Measurements from ENCODE around the gene PAX7. TPM values are rescaled to one million over a fixed set of nuclear protein-coding genes. Genes with fewer than 3 reads are reported as not detected.

Gene PAX7
- total RNA-seq, 4 donors from 2014 or later, result not detected

- Histone ChIP-seq H3K4me1 (no peaks in the 10 kb centered on the region), H3K9me3 (no peaks in the 10 kb centered on the region), H3K27me3 (peaks cover 0 to 78% (median 0%) of the 10 kb centered on the region in 4 donors), H3K27ac (no peak overlapping the region), H3K36me3 (no peaks in the 10 kb centered on the region), H3K4me3 (no peak overlapping the region)
- DNase-seq, result no peak
- intact Hi-C loops (cut with DNase I), result no loop called here
- TF ChIP-seq POLR2A (IDR thresholded peaks at IDR 0.05) (no peak), CTCF (IDR thresholded peaks at IDR 0.05) (no peak)
- 76 to 84% methylated on average over 3 of the region's 3 CpGs for WGBS, 2 donors
These were observed 155.5 kb downstream of the PAX7 start for GRCh38 chr1:18786149-18786548.

GRCh38 chr1:18787825-18788385, 157.3 kb downstream of the PAX7 start:
- Histone ChIP-seq H3K4me3 (no peak overlapping the region), H3K36me3 (no peaks in the 10 kb centered on the region), H3K9me3 (no peaks in the 10 kb centered on the region), H3K4me1 (no peaks in the 10 kb centered on the region), H3K27me3 (peaks cover 0 to 83% (median 0%) of the 10 kb centered on the region in 4 donors), H3K27ac (no peak overlapping the region)
- TF ChIP-seq CTCF (IDR thresholded peaks at IDR 0.05) (no peak), POLR2A (IDR thresholded peaks at IDR 0.05) (no peak)
- no peak for DNase-seq
- intact Hi-C loops (cut with DNase I), result no loop called here
- 15 to 27% methylated on average over 3 of the region's 3 CpGs for WGBS, 2 donors

GRCh38 chr1:18789246-18789645, 158.6 kb downstream of the PAX7 start:
- Histone ChIP-seq H3K4me3 (no peak overlapping the region), H3K27ac (no peak overlapping the region), H3K27me3 (peaks cover 0 to 82% (median 0%) of the 10 kb centered on the region in 4 donors), H3K36me3 (no peaks in the 10 kb centered on the region), H3K4me1 (no peaks in the 10 kb centered on the region), H3K9me3 (no peaks in the 10 kb centered on the region)
- no peak for DNase-seq
- intact Hi-C loops (cut with DNase I), result no loop called here
- TF ChIP-seq CTCF (IDR thresholded peaks at IDR 0.05), result no peak
- no peak for TF ChIP-seq POLR2A (IDR thresholded peaks at IDR 0.05)
- WGBS, 2 donors, result 57 to 70% methylated on average over 4 of the region's 4 CpGs

GRCh38 chr1:18792747-18793146, 162.1 kb downstream of the PAX7 start:
- intact Hi-C loops (cut with DNase I), result no loop called here
- Histone ChIP-seq H3K4me1 (no peaks in the 10 kb centered on the region), H3K27ac (no peak overlapping the region), H3K4me3 (no peak overlapping the region), H3K36me3 (no peaks in the 10 kb centered on the region), H3K9me3 (no peaks in the 10 kb centered on the region), H3K27me3 (peaks cover 0 to 79% (median 0%) of the 10 kb centered on the region in 4 donors)
- 59 to 78% methylated on average over 3 of the region's 3 CpGs for WGBS, 2 donors
- TF ChIP-seq CTCF (IDR thresholded peaks at IDR 0.05), result no peak
- TF ChIP-seq POLR2A (IDR thresholded peaks at IDR 0.05), result no peak
- no peak for DNase-seq

- Histone ChIP-seq H3K27me3 (peaks cover 0 to 75% (median 0%) of the 10 kb centered on the region in 4 donors), H3K4me3 (no peak overlapping the region), H3K4me1 (no peaks in the 10 kb centered on the region), H3K9me3 (no peaks in the 10 kb centered on the region), H3K27ac (no peak overlapping the region), H3K36me3 (no peaks in the 10 kb centered on the region)
- TF ChIP-seq POLR2A (IDR thresholded peaks at IDR 0.05), result no peak
- TF ChIP-seq CTCF (IDR thresholded peaks at IDR 0.05), result no peak
- intact Hi-C loops (cut with DNase I), result no loop called here
- 63 to 76% methylated on average over 7 to 10 of the region's 10 CpGs for WGBS, 2 donors
- no peak for DNase-seq
These were observed 162.5 kb downstream of the PAX7 start for GRCh38 chr1:18793164-18793563.
